ENCODE data around the gene SRGAP3.

SRGAP3 gene

DNA sequence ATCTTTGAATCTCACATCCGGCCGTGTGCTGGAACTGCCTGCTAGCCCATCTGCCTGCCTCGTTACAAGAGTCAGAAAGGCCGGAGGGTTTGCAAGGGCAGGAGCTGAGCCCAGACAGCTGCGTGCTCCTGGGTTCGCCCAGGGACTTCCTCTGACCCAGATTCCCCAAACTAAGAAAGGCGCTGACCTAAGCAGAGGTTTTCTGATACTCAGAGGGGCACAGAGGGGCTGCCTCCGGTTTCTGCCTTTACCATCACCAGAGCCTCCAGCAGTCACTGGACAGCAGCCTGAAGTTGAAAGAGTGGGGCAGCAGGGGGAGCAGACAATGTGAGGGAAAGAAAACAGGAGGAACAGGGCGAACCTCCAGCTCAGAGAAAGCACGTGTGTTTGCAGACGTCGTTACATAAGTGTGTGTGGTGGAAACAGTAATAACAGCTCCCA is 252.7 kb downstream of the SRGAP3 start:
- DNase-seq (ENCODE audit: low spot score in 2 of 2), result no peak
- no peak for ATAC-seq (replicated peaks; ENCODE audit: extremely low read depth, poor library complexity, severe bottlenecking)
- no peaks in the 10 kb centered on the region for H3K4me1 Mint-ChIP-seq
- no peak overlapping the region for H3K4me3 Mint-ChIP-seq
- no peak overlapping the region for H3K27ac Mint-ChIP-seq (ENCODE audit: low read depth)
- no peaks in the 10 kb centered on the region for H3K36me3 Mint-ChIP-seq (ENCODE audit: insufficient read depth)
- H3K9me3 Mint-ChIP-seq, result no peaks in the 10 kb centered on the region
- H3K27me3 Mint-ChIP-seq, result peaks cover 20% of the 10 kb centered on the region

DNA sequence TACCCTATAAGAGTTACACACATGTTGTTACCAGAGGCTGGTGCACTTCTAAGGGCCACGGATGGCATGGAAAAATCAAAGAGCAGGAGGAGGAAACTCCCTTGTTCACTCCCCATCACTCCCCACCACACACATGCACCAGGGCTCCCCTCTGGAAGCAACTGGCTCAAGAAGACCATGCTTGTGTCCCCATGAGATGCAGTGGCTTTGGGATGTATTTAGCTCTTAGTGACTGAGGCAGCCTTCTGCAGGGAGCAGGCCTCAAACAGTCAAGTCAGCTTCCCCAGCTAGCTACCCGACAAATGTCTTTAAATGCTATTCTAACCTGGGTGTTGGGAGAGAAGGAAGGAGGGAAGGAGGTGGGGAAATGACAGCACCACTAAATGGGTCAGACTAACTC is 253.2 kb downstream of the SRGAP3 start:
- no peak for ATAC-seq (replicated peaks; ENCODE audit: extremely low read depth, poor library complexity, severe bottlenecking)
- Mint-ChIP-seq H3K27me3 (peaks cover 20% of the 10 kb centered on the region), H3K36me3 (ENCODE audit: insufficient read depth) (no peaks in the 10 kb centered on the region), H3K4me1 (no peaks in the 10 kb centered on the region), H3K4me3 (no peak overlapping the region), H3K9me3 (no peaks in the 10 kb centered on the region), H3K27ac (ENCODE audit: low read depth) (no peak overlapping the region)
- DNase-seq (ENCODE audit: low spot score in 2 of 2), result no peak

DNA sequence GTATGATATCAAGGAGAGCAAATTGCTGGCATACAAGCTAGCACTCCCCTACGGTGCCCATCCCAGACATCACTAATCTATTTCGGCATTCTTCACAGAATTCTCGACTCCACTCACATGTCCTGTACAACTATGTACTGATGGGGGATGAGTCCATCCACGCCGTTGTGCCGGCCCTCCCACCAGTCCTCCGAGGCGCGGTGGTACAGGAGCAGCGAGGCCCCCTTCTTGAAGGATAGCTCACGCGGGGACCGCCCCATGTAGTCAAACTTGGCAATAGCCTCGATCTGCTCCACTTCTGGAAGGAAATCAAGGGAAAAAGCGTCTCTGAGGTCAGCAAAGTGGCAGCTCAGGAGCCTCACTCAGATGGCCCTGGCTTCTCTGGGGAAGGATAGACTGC is 255.2 kb downstream of the SRGAP3 start:
- H3K4me3 Mint-ChIP-seq, result no peak overlapping the region
- H3K36me3 Mint-ChIP-seq (ENCODE audit: insufficient read depth), result peaks cover 1% of the 10 kb centered on the region
- ATAC-seq (replicated peaks; ENCODE audit: extremely low read depth, poor library complexity, severe bottlenecking) (no peak), DNase-seq (ENCODE audit: low spot score in 2 of 2) (no peak)
- H3K4me1 Mint-ChIP-seq, result no peaks in the 10 kb centered on the region
- H3K27ac Mint-ChIP-seq (ENCODE audit: low read depth), result no peak overlapping the region
- peaks cover 18% of the 10 kb centered on the region for H3K27me3 Mint-ChIP-seq
- H3K9me3 Mint-ChIP-seq, result no peaks in the 10 kb centered on the region

DNA sequence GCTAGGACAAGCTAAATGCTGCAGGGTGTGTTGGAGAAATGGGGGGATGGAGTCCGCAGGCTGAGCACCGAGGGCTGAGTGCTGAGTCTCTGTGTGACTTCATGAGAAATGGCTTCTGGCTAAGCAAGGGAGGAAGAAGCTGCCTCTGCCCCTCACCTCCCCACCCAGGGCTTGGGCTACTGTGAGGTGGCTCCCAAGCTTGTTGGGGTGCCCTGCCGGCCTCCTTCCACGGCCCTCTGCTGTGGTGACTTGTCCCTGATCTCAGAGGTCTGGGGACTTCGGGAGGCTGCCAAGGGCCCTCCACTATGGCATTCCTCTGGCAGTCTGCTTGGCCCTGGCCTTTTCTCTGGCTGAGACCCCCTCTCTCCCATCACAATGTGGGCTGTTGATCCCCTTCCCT is 256.1 kb downstream of the SRGAP3 start:
- ATAC-seq (replicated peaks; ENCODE audit: extremely low read depth, poor library complexity, severe bottlenecking) (no peak), DNase-seq (ENCODE audit: low spot score in 2 of 2) (no peak)
- no peak overlapping the region for H3K4me3 Mint-ChIP-seq
- no peaks in the 10 kb centered on the region for H3K9me3 Mint-ChIP-seq
- no peak overlapping the region for H3K27ac Mint-ChIP-seq (ENCODE audit: low read depth)
- peaks cover 10% of the 10 kb centered on the region for H3K27me3 Mint-ChIP-seq
- peaks cover 1% of the 10 kb centered on the region for H3K36me3 Mint-ChIP-seq (ENCODE audit: insufficient read depth)
- H3K4me1 Mint-ChIP-seq, result no peaks in the 10 kb centered on the region

DNA sequence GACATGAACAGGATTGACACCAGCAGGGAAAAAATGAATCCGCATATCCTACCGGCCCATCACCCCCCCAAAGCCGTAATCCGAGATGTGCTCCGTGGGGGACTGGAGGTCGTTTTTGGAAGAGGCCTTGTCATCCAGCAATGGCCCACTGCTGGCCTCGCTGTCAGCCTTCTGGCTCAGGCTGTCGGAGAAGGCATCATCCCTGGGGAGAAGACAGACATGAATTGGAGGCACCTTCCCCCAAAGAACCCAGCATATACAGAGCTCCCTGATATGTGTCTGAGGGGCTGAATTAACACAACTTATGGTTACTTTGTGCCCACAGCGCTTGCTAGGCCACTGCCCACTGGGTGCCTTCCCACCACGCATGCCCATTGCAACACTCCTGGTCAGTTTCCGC is 256.6 kb downstream of the SRGAP3 start:
- no peak overlapping the region for H3K27ac Mint-ChIP-seq (ENCODE audit: low read depth)
- no peaks in the 10 kb centered on the region for H3K4me1 Mint-ChIP-seq
- peaks cover 5% of the 10 kb centered on the region for H3K27me3 Mint-ChIP-seq
- ATAC-seq (replicated peaks; ENCODE audit: extremely low read depth, poor library complexity, severe bottlenecking) (no peak), DNase-seq (ENCODE audit: low spot score in 2 of 2) (no peak)
- peaks cover 1% of the 10 kb centered on the region for H3K36me3 Mint-ChIP-seq (ENCODE audit: insufficient read depth)
- H3K9me3 Mint-ChIP-seq, result no peaks in the 10 kb centered on the region
- H3K4me3 Mint-ChIP-seq, result no peak overlapping the region

DNA sequence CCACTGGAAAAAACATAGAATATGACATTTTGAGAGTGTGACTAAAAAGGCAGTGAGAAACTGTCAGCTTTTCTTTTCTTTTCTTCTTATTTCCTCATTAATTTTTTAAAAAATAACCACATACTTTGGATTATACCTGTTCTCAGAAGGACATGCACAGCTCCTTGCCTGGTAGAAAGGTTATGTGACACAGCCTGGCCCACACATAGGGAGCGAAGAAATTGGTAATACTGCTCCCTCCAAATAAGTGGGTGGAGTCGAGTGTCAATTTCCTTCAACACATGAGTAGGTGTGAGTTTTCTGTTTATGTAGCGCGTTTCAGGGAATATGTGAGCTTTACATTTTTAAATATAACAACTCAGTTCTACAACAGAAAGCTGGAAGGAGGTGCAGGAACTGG is 257.2 kb downstream of the SRGAP3 start:
- Mint-ChIP-seq H3K4me1 (no peaks in the 10 kb centered on the region), H3K36me3 (ENCODE audit: insufficient read depth) (peaks cover 1% of the 10 kb centered on the region), H3K9me3 (no peaks in the 10 kb centered on the region), H3K27me3 (no peaks in the 10 kb centered on the region), H3K27ac (ENCODE audit: low read depth) (no peak overlapping the region), H3K4me3 (no peak overlapping the region)
- no peak for ATAC-seq (replicated peaks; ENCODE audit: extremely low read depth, poor library complexity, severe bottlenecking)
- DNase-seq (ENCODE audit: low spot score in 2 of 2), result no peak

DNA sequence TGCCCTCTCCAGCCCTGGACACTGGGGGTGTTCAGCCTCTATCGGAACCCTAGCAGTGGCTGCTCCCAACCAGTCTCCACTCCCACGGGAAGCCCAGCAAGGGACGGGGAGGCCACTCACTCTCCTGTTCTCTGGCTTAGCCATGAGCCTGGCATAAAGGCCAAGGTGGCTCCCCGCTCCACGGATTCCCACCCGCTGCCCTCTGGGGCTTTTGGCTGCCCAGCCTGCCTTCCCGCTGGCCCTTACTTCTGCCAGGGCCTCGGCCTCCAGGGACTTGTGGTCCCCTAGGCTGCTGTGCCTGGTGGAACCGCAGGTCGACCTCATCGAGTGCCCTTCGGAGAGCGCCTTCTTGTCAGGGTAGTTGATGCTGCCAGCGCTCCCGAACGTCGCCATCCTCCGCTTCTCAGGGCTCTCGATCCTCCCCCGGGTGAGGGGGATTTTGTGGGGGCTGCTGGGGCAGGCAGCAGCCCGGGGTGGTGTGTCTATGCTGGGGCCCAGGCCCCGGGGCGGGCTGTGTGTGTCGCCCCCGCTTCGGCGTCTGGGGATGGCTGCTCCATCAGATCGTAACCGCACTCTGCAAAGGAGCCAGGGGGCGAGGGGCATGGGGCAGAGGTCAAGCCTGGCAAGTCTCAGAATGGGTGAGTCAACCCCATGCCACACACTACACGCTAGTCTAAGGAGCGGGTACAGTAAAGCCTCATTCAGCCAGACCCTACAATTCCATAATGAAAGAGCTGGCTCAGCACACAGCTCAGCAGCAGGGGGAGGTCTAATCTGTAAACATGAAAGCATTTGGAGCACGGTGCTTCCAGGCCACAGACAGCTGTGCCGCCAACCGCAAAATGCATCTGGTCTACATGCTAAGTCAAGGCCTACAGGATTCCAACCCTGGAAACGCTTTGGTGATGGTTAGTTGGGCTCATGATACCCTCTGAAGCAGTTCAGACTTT is 258.9 kb downstream of the SRGAP3 start:
- DNase-seq (ENCODE audit: low spot score in 2 of 2) (no peak), ATAC-seq (replicated peaks; ENCODE audit: extremely low read depth, poor library complexity, severe bottlenecking) (no peak)
- Mint-ChIP-seq H3K4me1 (no peaks in the 10 kb centered on the region), H3K27me3 (no peaks in the 10 kb centered on the region), H3K27ac (ENCODE audit: low read depth) (no peak overlapping the region), H3K4me3 (no peak overlapping the region), H3K9me3 (no peaks in the 10 kb centered on the region), H3K36me3 (ENCODE audit: insufficient read depth) (peaks cover 1% of the 10 kb centered on the region)

DNA sequence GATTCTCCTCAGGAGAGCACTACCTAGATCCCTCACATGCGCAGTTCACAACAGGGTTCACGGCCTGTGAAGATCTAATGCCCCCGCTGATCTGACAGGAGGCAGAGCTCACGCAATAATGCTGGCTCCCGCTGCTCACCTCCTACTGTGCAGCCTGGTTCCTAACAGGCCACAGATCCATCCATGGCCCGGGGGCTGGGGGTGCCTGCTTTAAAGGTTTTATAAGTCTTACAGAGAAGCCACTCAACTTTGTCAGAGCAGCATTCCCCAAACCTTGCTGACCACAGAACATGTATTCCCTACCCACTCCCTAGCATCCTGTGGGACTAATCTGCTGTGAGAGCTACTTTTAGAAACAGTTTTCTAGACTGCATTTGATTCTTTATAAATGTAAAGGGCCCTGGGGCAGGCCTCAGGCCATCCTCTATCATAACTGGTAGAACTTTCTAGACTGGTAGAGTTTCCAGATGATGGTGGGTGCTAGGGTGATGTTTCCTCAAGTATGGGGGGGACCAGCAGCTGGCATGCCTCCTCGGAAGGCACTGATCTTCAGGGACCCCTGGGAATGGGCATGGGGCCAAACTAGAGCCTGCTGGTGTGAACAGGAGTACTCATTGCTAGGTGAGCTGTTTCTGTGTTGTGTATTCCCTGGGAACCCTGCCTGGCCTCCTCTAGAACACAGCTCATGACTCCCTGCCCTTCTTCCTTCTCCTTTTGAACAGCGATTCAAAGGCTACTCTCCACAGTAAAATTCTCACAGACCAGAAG is 260.5 kb downstream of the SRGAP3 start:
- ATAC-seq (replicated peaks; ENCODE audit: extremely low read depth, poor library complexity, severe bottlenecking) (no peak), DNase-seq (ENCODE audit: low spot score in 2 of 2) (no peak)
- no peak overlapping the region for H3K4me3 Mint-ChIP-seq
- H3K27ac Mint-ChIP-seq (ENCODE audit: low read depth), result no peak overlapping the region
- no peaks in the 10 kb centered on the region for H3K4me1 Mint-ChIP-seq
- H3K36me3 Mint-ChIP-seq (ENCODE audit: insufficient read depth), result peaks cover 1% of the 10 kb centered on the region
- no peaks in the 10 kb centered on the region for H3K9me3 Mint-ChIP-seq
- peaks cover 1% of the 10 kb centered on the region for H3K27me3 Mint-ChIP-seq

DNA sequence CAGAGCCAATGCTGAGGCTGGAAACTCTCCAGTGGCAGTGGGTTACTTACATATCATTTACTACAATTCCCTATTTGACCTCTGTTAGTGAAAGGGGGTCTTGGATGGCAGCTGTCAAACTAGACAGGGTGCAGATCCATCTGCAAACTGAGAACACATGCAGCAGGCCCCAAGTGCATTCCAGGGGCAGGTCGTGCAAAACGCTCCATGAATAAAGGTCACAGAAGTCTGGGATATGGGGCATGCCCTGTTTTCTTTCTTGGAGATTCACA is 261.1 kb downstream of the SRGAP3 start:
- Mint-ChIP-seq H3K27me3 (peaks cover 8% of the 10 kb centered on the region), H3K9me3 (no peaks in the 10 kb centered on the region), H3K27ac (ENCODE audit: low read depth) (no peak overlapping the region), H3K4me1 (no peaks in the 10 kb centered on the region), H3K4me3 (no peak overlapping the region), H3K36me3 (ENCODE audit: insufficient read depth) (peaks cover 1% of the 10 kb centered on the region)
- DNase-seq (ENCODE audit: low spot score in 2 of 2), result no peak
- no peak for ATAC-seq (replicated peaks; ENCODE audit: extremely low read depth, poor library complexity, severe bottlenecking)

DNA sequence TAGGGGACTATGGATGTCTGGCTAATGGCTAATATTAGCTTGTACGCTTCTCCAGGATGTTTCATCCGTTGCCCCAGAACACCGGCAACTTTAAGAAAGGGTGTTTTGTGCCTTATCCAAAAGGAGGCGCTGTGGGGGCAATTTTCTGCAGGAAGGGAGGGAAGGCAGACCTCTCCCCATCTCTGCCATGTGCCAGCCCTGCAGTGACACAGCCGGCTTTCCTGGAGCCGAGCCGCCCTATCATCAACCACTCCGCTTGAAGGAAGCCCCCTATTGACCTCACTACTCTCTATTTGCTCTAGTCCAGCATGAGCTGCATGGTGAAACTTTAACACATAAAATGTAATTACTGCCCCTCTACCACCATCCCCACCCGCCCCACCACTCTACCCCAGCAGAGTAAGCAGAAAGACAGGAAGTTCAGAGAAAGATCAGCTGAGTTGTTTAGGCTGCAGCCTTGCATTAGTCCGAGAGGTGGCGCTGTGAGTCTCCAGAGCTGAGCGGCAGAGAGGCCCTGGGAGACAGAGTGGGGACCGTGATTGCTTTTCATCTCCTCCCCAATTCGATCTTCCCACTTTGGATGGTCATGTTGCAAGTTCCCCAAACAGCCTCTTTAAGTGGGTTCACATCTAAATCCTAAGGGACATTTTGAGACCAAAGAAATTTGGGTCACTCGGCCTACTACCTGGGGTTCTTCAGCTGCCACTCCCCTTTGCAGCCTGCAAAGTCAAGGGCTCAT is 261.6 kb downstream of the SRGAP3 start:
- no peaks in the 10 kb centered on the region for H3K4me1 Mint-ChIP-seq
- ATAC-seq (replicated peaks; ENCODE audit: extremely low read depth, poor library complexity, severe bottlenecking), result no peak
- no peaks in the 10 kb centered on the region for H3K9me3 Mint-ChIP-seq
- no peak overlapping the region for H3K4me3 Mint-ChIP-seq
- DNase-seq (ENCODE audit: low spot score in 2 of 2), result peak; percentile 31 to 36
- H3K27ac Mint-ChIP-seq (ENCODE audit: low read depth), result no peak overlapping the region
- H3K36me3 Mint-ChIP-seq (ENCODE audit: insufficient read depth), result peaks cover 1% of the 10 kb centered on the region
- H3K27me3 Mint-ChIP-seq, result peaks cover 10% of the 10 kb centered on the region

DNA sequence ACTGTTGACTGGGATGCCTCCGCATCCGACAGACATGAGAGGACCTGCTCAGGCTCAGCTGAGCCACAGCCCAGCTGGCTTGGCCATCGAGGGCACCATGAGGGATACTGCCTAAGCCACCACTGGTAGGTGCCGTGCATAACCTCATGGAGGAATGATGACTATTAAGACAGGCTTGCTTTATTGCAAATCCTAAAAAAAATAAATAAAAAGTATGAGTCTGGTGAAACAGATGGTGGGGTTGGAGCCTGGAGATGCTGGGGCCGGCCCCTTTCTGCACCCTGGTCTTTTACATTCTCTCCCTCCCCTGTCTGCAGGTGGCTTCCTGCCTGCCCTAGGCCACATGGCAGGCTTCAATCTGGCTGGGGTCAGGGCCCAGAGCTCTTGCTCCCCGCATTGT is 262.2 kb downstream of the SRGAP3 start:
- peaks cover 16% of the 10 kb centered on the region for H3K27me3 Mint-ChIP-seq
- DNase-seq (ENCODE audit: low spot score in 2 of 2), result no peak

DNA sequence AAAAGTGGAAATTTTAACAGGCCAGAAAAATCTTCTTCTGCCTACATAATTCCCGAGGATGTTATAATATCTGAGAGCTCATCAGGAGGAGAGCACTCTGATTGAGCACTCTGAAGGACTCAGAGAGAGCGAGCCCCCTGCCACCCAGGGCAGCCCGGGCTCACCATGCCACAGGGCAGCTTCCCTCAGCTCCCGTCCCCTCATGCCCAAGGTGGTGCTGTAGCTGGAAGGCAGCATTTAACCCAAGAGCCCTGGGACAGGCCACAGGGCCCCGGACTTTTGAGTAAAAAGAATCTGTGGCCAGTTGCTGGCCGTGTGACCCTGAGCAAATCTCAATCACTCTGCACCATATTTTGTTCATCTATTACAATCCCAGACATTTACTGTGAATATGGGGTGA is 262.7 kb downstream of the SRGAP3 start:
- peaks cover 1% of the 10 kb centered on the region for H3K36me3 Mint-ChIP-seq (ENCODE audit: insufficient read depth)
- no peaks in the 10 kb centered on the region for H3K4me1 Mint-ChIP-seq
- DNase-seq (ENCODE audit: low spot score in 2 of 2) (no peak), ATAC-seq (replicated peaks; ENCODE audit: extremely low read depth, poor library complexity, severe bottlenecking) (no peak)
- no peak overlapping the region for H3K27ac Mint-ChIP-seq (ENCODE audit: low read depth)
- no peak overlapping the region for H3K4me3 Mint-ChIP-seq
- H3K9me3 Mint-ChIP-seq, result no peaks in the 10 kb centered on the region
- peaks cover 21% of the 10 kb centered on the region for H3K27me3 Mint-ChIP-seq

More for the DNA sequence above, 262.2 kb downstream of the SRGAP3 start:
- no peaks in the 10 kb centered on the region for H3K4me1 Mint-ChIP-seq
- no peaks in the 10 kb centered on the region for H3K9me3 Mint-ChIP-seq
- peaks cover 1% of the 10 kb centered on the region for H3K36me3 Mint-ChIP-seq (ENCODE audit: insufficient read depth)
- no peak overlapping the region for H3K4me3 Mint-ChIP-seq
- H3K27ac Mint-ChIP-seq (ENCODE audit: low read depth), result no peak overlapping the region
- ATAC-seq (replicated peaks; ENCODE audit: extremely low read depth, poor library complexity, severe bottlenecking), result no peak

All from central memory CD8-positive, alpha-beta T cell (primary cell).